ENCODE results near the gene ERC1. TPM values are rescaled to one million over a fixed set of nuclear protein-coding genes. Genes with fewer than 3 reads are reported as not detected.

Gene ERC1
- total and polyA plus RNA-seq, 2 of the 4 experiments (the other 2 are of a cell fraction), result 11.6 to 25.6 TPM

DNA sequence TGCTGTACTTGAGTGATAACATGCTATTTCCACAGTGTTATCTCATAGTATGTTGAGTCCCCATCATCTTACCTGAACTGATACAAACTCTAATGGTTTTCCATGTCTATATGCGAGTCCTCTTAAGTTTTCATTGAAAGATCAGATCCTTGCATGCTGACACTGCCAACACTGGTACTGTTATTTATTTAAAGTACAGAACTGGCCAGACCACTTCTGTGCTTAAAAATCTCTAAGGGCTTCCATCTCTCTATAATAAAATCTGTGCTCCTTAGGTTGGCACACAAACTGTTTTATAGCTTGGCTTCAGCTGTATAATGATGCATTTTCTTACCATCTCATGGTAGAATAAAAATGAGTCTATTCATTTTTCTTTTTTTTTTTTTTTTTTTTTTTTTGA is 188.1 kb downstream of the ERC1 start:
- dilution Hi-C loops (cut with HindIII; ENCODE audit: low sequenced_read_pairs, unreplicated experiment), result no loop called here

More for the DNA sequence above, 188.1 kb downstream of the ERC1 start:
- H3K23ac ChIP-seq (ENCODE audit: low read depth, low read length), result no peak overlapping the region
- no peak overlapping the region for H4K91ac ChIP-seq (ENCODE audit: insufficient read depth, low read depth, low read length)
- no peak overlapping the region for H3K56ac ChIP-seq (ENCODE audit: extremely low read depth, insufficient read depth, low read length)
- H3K27ac ChIP-seq (ENCODE audit: insufficient read depth, low read length), result no peak overlapping the region
- H2BK120ac ChIP-seq (ENCODE audit: low read depth, low read length), result no peak overlapping the region
- no peaks in the 10 kb centered on the region for H3K27me3 ChIP-seq (ENCODE audit: control insufficient read depth, insufficient read depth, low read length)
- no peak overlapping the region for H3K4me2 ChIP-seq (ENCODE audit: low read depth, low read length)
- H3K4ac ChIP-seq (ENCODE audit: low read depth, low read length), result no peak overlapping the region
- no peak overlapping the region for H3K4me3 ChIP-seq (ENCODE audit: insufficient read depth, low read depth, low read length)
- intact Hi-C loops (cut with micrococcal nuclease) (no loop called here), in situ Hi-C loops (cut with MboI; ENCODE audit: low sequenced_read_pairs) (no loop called here)
- ATAC-seq (ENCODE audit: low read depth) (no peak), DNase-seq (no peak)
- H3K36me3 ChIP-seq (ENCODE audit: control insufficient read depth, insufficient read depth, low read length), result peaks cover 8% of the 10 kb centered on the region
- no TSS peak for BruUV-seq (replicated peaks)
- H2BK20ac ChIP-seq (ENCODE audit: low read depth, low read length), result no peak overlapping the region
- peaks cover under 1% of the 10 kb centered on the region; the same call in 1 of the 2 replicates for H3K9me1 ChIP-seq (ENCODE audit: insufficient read depth, low read length)
- WGBS, 2 experiments (ENCODE audit: extremely low coverage in 2 of 2, insufficient read length in 1 of 2), result no CpG with 5 or more reads among the region's 1 CpG
- no peak overlapping the region for H3K14ac ChIP-seq (replicated peaks; ENCODE audit: low read depth, low read length)
- TF ChIP-seq BHLHE40 (IDR thresholded peaks at IDR 0.05; ENCODE audit: low read depth, low read length), result no peak
- no peaks in the 10 kb centered on the region for H4K20me1 ChIP-seq (ENCODE audit: insufficient read depth, low read length)
- H2AK9ac ChIP-seq (replicated peaks; ENCODE audit: low read depth, low read length, poor library complexity), result no peak overlapping the region
- ChIA-PET CTCF (interaction anchor here (0.7 kb wide), 1 partner anchor 19 kb away, joined by 8 read pairs; no protein-coding TSS in a partner anchor), POLR2A (ENCODE audit: unreplicated experiment) (no interaction called here)
- H4K5ac ChIP-seq (ENCODE audit: low read depth, low read length), result no peak overlapping the region
- no peak overlapping the region for H3K9ac ChIP-seq (ENCODE audit: low read depth, low read length)
- H2AK5ac ChIP-seq (ENCODE audit: low read depth, low read length), result no peak overlapping the region
- H2BK15ac ChIP-seq (ENCODE audit: low read depth, low read length), result no peak overlapping the region
- no peak overlapping the region for H4K8ac ChIP-seq (ENCODE audit: low read depth in 2 of 2, low read length in 2 of 2)
- H3K9me3 ChIP-seq (ENCODE audit: control insufficient read depth, insufficient read depth, low read length), result no peaks in the 10 kb centered on the region
- H2BK5ac ChIP-seq (ENCODE audit: low read depth, low read length, poor library complexity, severe bottlenecking), result no peak overlapping the region
- no peak overlapping the region for H3K18ac ChIP-seq (ENCODE audit: low read depth, low read length)
- peaks cover 1% of the 10 kb centered on the region; the same call in 1 of the 2 replicates for H3K4me1 ChIP-seq (ENCODE audit: control insufficient read depth, insufficient read depth, low read length)
- no peak overlapping the region for H2AFZ ChIP-seq (replicated peaks; ENCODE audit: low read length, poor library complexity)
- peaks cover 5 to 10% of the 10 kb centered on the region in 2 experiments; a peak in 3 of 4 replicates for H3K79me1 ChIP-seq (ENCODE audit: low read depth in 1 of 2, low read length in 2 of 2)
